Stimulated activated CD8-positive, alpha-beta memory T cell treated with anti-CD3 and anti-CD28 coated beads, Interleukin-4, amount 100 ng/mL, for 24 hours (primary cell): Measurements from ENCODE around the gene EFCAB8.
"Not testable (repeated sequence)": the region's sequence is repeated elsewhere in the genome, so short reads cannot be mapped to it uniquely, and the experiment has no call there.

Source experiments
- DNase-seq: peaks from one replicate; pipeline ENCODE4 v3.0.0-alpha.2; 2020; ENCODE audit warnings: low read depth

Gene EFCAB8

GRCh38 chr20:32886652-32887051, 27.9 kb downstream of the EFCAB8 start:
- no peak for DNase-seq

- DNase-seq = no peak
Observed at GRCh38 chr20:32887492-32887891, 28.8 kb downstream of the EFCAB8 start.

- DNase-seq = no peak
Observed at GRCh38 chr20:32888636-32889035, 29.9 kb downstream of the EFCAB8 start.

GRCh38 chr20:32889281-32889680, 30.6 kb downstream of the EFCAB8 start:
- DNase-seq = no peak

GRCh38 chr20:32891491-32891890, 32.8 kb downstream of the EFCAB8 start:
- no peak for DNase-seq

- DNase-seq = no peak
Observed at GRCh38 chr20:32891926-32892660, 33.4 kb downstream of the EFCAB8 start.

GRCh38 chr20:32893263-32894025, 34.7 kb downstream of the EFCAB8 start:
- no peak for DNase-seq

GRCh38 chr20:32894026-32894483, 35.3 kb downstream of the EFCAB8 start:
- no peak for DNase-seq

GRCh38 chr20:32894711-32895355, 36.1 kb downstream of the EFCAB8 start:
- no peak for DNase-seq

- no peak for DNase-seq
Observed at GRCh38 chr20:32896521-32897280, 38.0 kb downstream of the EFCAB8 start.

- DNase-seq = no peak
Observed at GRCh38 chr20:32898729-32899128, 40.0 kb downstream of the EFCAB8 start.

GRCh38 chr20:32902456-32903420, 44.0 kb downstream of the EFCAB8 start:
- peak; percentile 38 for DNase-seq

- no peak for DNase-seq
Observed at GRCh38 chr20:32903666-32904175, 45.0 kb downstream of the EFCAB8 start.

- DNase-seq = not testable (repeated sequence)
Observed at GRCh38 chr20:32904678-32905077, 46.0 kb downstream of the EFCAB8 start.

- no peak for DNase-seq
Observed at GRCh38 chr20:32906200-32906599, 47.5 kb downstream of the EFCAB8 start.

- DNase-seq = no peak
Observed at GRCh38 chr20:32906871-32907495, 48.3 kb downstream of the EFCAB8 start.

GRCh38 chr20:32907886-32908285, 49.2 kb downstream of the EFCAB8 start:
- DNase-seq = no peak

- peak; percentile 24 for DNase-seq
Observed at GRCh38 chr20:32908334-32909292, 49.9 kb downstream of the EFCAB8 start.

- no peak for DNase-seq
Observed at GRCh38 chr20:32909451-32909850, 50.7 kb downstream of the EFCAB8 start.
